ENCODE results near the gene LRRC57. TPM values are rescaled to one million over a fixed set of nuclear protein-coding genes. Genes with fewer than 3 reads are reported as not detected.

The LRRC57 gene
- total and polyA plus RNA-seq, 2 of the 8 experiments (the other 6 are each of a cell fraction or from before 2014, with no cell fraction given) = 5.0 to 12.7 TPM

GRCh38 chr15:42503825-42504224 is 44.8 kb downstream of the LRRC57 start (continued):
- TF ChIP-seq, protein P1, sequence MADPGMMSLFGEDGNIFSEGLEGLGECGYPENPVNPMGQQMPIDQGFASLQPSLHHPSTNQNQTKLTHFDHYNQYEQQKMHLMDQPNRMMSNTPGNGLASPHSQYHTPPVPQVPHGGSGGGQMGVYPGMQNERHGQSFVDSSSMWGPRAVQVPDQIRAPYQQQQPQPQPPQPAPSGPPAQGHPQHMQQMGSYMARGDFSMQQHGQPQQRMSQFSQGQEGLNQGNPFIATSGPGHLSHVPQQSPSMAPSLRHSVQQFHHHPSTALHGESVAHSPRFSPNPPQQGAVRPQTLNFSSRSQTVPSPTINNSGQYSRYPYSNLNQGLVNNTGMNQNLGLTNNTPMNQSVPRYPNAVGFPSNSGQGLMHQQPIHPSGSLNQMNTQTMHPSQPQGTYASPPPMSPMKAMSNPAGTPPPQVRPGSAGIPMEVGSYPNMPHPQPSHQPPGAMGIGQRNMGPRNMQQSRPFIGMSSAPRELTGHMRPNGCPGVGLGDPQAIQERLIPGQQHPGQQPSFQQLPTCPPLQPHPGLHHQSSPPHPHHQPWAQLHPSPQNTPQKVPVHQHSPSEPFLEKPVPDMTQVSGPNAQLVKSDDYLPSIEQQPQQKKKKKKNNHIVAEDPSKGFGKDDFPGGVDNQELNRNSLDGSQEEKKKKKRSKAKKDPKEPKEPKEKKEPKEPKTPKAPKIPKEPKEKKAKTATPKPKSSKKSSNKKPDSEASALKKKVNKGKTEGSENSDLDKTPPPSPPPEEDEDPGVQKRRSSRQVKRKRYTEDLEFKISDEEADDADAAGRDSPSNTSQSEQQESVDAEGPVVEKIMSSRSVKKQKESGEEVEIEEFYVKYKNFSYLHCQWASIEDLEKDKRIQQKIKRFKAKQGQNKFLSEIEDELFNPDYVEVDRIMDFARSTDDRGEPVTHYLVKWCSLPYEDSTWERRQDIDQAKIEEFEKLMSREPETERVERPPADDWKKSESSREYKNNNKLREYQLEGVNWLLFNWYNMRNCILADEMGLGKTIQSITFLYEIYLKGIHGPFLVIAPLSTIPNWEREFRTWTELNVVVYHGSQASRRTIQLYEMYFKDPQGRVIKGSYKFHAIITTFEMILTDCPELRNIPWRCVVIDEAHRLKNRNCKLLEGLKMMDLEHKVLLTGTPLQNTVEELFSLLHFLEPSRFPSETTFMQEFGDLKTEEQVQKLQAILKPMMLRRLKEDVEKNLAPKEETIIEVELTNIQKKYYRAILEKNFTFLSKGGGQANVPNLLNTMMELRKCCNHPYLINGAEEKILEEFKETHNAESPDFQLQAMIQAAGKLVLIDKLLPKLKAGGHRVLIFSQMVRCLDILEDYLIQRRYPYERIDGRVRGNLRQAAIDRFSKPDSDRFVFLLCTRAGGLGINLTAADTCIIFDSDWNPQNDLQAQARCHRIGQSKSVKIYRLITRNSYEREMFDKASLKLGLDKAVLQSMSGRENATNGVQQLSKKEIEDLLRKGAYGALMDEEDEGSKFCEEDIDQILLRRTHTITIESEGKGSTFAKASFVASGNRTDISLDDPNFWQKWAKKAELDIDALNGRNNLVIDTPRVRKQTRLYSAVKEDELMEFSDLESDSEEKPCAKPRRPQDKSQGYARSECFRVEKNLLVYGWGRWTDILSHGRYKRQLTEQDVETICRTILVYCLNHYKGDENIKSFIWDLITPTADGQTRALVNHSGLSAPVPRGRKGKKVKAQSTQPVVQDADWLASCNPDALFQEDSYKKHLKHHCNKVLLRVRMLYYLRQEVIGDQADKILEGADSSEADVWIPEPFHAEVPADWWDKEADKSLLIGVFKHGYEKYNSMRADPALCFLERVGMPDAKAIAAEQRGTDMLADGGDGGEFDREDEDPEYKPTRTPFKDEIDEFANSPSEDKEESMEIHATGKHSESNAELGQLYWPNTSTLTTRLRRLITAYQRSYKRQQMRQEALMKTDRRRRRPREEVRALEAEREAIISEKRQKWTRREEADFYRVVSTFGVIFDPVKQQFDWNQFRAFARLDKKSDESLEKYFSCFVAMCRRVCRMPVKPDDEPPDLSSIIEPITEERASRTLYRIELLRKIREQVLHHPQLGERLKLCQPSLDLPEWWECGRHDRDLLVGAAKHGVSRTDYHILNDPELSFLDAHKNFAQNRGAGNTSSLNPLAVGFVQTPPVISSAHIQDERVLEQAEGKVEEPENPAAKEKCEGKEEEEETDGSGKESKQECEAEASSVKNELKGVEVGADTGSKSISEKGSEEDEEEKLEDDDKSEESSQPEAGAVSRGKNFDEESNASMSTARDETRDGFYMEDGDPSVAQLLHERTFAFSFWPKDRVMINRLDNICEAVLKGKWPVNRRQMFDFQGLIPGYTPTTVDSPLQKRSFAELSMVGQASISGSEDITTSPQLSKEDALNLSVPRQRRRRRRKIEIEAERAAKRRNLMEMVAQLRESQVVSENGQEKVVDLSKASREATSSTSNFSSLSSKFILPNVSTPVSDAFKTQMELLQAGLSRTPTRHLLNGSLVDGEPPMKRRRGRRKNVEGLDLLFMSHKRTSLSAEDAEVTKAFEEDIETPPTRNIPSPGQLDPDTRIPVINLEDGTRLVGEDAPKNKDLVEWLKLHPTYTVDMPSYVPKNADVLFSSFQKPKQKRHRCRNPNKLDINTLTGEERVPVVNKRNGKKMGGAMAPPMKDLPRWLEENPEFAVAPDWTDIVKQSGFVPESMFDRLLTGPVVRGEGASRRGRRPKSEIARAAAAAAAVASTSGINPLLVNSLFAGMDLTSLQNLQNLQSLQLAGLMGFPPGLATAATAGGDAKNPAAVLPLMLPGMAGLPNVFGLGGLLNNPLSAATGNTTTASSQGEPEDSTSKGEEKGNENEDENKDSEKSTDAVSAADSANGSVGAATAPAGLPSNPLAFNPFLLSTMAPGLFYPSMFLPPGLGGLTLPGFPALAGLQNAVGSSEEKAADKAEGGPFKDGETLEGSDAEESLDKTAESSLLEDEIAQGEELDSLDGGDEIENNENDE (IDR thresholded peaks at IDR 0.05; ENCODE audit: insufficient replicate concordance, low read length) = no peak
- no peak for TF ChIP-seq BCL11A (IDR thresholded peaks at IDR 0.05; ENCODE audit: low read depth in 2 of 2, low read length in 2 of 2)
